Stimulated activated CD8-positive, alpha-beta memory T cell treated with anti-CD3 and anti-CD28 coated beads, Interleukin-15, amount 100 ng/mL, for 4 hours (primary cell): Measurements from ENCODE around the gene PCID2.

Experiments
- DNase-seq, 2 donors: peaks; one replicate each; pipeline ENCODE4 v3.0.0-alpha.2; 2020; ENCODE audit warnings: low read depth in 2 of 2

Gene PCID2

DNA sequence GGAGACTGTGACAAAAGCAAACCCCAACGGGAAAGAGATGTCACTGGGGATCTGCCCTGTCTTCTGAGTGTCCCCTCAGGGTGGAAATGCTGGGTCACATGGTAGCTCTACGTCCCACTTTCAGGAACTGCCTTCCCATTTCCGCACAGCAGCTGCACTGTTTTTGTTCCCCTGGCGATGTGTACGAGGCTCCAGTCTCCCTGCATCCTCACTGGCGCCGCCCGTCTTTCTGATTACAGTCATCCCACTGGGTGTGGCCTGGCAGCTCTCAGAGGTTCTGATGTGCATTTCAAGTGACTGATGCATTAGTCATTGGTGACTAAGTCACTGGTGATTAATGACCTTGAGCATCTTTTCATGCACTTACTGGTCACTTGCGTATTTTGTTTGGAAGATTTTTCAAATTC is 21.2 kb downstream of the PCID2 start:
- DNase-seq: peak in 1 of 2 donors; percentile 48

DNA sequence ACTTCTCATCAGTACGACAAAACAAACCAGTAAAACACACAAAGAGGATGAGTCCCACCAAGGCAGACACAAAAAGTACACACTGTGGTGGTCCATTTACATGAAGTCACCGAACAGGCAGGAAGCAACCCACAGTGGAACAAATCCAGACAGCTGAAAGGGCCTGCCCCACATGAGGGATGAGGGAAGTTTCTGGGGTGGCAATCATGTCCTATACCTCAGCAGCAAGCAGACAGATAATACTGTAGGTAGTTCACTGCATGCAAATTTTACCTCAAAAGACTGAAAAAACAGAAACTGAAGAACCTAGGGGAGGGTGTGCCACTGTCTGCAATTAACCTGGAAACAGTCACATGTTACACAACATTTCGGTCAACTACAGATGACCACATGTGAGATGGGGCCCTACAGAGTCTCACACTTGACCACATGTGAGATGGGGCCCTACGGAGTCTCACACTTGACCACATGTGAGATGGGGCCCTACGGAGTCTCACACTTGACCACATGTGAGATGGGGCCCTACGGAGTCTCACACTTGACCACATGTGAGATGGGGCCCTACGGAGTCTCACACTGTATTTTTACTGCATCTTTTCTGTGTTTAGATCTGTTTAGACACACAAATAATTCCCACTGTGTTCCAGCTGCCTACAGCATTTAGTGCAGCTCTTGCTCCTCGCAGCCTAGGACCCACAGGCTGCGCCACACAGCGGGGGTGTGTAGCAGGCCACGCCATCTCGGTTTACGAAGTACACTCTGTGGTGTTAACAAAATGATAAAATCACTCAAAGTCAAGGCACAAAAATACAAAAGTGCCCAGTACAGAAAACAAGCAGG is 22.2 kb downstream of the PCID2 start:
- DNase-seq: no peak

DNA sequence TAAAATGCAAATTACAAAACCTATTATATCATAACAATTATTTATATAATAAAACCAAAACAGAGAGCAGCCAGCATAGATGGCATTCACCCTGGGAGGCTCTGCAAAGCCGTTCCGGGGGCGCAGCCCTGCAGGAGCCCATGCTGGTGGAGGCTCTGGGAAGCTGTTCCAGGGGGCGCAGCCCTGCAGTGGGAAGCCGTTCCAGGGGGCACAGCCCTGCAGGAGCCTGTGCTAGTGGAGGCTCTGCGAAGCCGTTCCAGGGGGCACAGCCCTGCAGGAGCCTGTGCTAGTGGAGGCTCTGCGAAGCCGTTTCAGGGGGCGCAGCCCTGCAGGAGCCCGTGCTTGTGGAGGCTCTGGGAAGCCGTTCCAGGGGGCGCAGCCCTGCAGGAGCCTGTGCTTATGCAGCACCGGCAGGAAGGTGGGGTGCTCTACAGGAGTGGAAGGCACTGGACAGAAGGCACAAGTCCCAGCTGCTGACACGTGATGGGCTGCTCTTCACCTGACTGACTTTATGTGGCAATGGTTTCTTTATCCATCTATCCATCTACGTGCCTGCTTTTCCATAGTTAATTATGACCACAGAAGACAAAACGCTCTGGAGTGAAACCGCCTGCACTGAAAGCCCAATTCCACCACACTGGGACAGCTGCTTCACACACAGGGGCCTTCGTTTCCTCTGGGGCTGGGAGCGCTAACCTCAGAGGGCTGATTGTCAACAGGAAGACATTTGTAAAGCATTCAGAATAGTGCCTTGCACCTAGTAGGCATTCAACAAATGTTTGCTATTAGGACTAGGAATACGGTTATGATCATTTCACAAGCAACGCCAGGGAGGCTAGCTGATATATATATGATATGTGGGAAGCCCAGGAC is 23.7 kb downstream of the PCID2 start:
- DNase-seq: no peak

DNA sequence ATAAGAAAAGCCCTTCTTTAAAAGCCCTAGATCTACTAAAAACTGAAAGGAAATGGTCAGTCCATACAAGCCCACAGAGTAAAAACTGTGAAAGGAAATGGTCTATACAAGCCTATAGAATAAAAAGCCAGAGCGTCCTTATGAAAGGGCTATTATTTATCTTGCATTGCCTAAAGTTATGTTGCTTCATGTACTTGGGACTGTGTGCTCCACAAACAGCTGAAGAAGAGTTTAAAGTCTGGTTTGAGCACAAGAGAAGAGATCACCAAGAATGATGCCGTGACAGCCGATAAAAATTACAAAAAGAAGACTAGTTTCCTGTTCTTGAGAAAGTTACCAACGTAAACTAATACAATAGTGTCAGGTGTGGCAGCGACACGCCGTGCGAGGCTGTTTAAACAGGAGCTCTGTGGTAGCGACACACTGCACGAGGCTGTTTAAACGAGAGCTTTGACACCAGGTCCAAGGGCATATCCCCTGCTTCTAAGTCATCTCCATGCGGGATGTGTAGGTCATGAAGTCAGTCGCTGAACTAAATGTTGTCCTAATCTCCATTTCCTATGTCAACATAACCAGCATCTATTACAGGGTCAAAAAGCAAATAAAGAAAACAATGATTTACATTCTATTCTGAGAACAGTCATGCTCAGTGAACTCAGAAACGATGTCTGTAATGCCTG is 24.9 kb downstream of the PCID2 start:
- no peak for DNase-seq

DNA sequence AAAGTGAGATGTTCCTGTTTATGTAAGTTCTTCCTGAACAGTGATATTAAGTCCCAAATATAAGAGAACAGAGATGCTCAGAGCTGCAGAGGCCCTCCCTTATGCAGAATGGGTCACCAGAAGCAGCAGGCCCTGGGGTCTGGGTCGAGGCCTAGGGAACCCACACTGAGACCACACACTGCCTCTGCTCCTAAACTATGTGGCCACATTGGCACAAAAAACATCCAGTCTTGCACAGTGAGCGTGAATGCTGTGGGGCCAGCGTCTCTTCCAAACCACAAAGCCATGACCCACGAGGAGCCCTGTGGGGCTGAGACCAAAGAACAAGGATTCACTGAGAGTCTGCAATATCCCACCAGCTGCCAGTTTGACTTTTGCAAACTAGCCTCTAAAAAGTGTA is 26.4 kb downstream of the PCID2 start:
- no peak for DNase-seq

DNA sequence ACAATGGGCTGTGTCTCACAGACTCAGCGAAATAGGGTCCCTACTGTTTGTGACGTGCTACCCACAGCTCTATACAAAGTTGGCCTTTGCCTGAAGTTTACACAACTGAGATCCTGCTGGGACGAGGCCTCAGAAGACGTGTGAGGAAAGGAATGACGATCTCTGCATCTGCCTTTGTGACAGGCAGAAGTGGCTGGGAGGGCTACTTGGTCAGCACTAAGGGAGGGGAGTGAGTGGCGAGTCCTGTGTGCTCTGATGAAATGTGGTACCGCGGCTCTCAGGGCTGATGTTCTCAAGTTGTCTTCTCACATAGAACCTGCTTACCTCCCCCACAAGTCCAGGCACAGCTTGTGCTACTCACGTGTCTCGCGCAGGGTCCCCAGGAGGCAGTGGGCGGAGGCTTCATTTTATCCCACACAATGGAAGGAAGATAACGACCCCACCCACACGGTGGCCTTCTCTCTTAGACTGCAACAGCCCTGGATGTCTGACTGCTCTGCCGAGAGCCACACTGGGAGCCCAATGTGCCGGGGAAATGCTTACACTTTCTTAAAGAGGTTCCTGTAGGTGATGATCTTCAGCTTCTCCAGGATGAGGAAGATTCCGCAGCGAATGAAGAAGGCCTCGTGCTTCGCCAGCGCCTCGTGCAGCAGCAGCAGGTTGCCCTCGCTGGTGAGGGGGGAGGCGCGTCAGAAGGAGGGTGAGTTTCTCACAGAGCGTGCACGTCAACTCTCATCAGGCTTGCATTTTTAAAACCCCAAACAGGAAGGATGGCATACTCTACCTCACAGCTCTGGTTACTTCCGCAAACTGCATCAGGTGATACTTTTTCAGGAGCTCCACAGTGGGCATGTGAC is 28.9 kb downstream of the PCID2 start:
- DNase-seq: no peak

DNA sequence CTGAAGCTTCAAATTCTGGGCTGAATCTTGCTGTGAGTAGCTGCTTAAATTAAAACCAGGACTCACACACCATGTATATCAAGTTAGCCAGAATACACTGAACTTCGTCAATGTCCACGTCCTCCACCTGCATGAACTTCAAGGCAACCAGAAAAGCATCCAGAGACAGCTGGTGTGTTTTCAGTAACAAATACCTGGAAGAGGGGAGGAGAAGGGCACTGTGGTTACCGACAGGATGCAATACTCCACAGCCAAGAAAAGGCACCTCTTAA is 29.6 kb downstream of the PCID2 start:
- DNase-seq: no peak

DNA sequence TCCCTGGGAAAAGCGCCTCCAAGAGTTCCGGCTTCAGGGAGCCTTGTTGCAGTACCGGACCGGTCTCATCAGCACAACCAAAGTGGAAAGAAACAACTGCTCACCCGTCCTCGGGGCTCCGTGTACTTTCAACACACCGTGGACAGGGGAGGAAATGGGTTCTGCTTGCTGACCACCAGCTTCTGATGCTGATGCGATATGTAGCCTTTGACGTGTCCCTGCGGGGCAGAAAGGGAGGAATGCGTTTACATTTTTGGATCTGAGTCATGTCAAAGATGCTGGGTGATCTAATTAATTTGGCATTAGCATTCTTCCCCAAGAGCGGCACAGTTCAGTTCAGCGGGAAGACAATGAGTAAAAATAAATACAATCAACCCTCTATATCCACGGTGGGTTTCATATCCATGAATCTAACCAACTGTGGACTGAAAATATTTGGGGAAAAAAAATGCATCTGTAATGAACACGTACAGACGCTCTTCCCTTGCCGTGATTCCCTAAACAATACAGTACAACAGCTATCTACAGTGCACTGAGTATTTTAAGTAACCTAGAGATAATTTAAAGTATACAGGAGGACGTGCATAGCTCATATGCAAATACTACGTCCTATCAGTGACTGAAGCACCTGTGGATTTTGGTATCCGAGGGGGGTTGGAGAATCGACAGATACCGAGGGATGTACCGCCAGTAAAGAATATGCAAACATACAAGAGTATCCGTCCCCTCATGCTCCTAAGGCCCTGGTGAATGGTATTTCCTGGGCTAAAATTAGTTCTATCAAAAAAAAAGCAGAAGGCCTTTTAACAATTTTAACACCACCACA is 30.2 kb downstream of the PCID2 start:
- no peak for DNase-seq

DNA sequence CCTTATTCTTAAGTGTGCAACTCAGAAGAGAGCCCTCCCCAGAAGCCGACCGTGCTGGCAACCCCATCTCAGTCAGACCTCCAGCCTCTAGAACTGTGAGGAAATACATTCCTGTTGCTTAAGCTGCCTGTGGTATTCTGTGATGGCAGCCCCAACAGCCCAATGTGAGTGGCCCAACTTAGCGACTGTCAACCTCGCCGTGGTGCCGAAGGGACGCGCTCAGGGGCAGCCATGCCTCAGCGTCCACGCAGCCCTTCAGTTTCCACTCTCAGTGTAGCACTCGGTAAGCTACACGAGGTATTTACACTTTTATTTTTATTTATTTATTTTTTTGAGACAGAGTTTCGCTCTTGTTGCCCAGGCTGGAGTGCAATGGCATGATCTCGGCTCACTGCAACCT is 31.6 kb downstream of the PCID2 start:
- DNase-seq: no peak

DNA sequence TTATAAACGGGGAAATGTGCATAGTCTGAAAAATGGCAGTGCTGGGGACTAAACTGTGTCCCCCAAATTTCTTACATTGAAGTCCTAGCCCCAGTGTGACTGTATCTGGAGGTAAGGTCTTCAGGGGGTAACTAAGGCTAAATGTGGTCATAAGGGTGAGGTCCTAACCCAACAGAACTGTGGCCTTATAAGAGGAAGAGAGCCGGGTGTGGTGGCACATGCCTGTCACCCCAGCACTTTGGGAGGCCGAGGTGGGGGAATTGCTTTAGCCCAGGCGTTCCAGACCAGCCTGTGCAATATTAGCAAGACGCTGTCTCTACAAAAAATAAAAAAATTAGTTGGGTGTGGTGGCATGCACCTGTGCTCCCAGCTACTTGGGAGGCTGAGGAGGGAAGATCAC is 32.2 kb downstream of the PCID2 start:
- peak; percentile 51 to 61 for DNase-seq

DNA sequence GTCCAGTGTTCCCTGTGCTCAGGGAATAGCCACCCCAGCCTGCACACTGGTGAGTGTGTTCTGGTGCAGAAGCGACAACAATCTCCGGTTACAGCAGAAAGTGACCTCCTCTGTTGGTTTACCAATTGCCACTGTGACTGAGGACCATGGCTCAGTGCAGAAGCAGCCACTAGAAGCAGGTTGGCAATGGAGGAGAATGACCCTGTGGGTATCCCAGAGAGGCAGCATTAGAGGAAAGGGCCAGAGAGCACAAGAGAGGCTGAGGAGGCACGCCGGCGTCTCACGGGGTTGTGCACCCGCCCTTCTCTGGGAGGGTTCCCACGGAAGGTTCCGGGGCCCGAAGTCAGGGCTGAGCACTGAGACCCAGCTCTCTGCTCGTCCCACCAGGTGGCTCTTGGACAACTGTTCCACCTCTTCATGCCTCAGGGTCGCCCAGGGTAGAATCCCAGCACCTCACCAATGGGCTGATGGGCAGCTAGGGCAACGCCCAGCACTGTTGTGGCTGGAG is 36.0 kb downstream of the PCID2 start:
- DNase-seq: no peak

DNA sequence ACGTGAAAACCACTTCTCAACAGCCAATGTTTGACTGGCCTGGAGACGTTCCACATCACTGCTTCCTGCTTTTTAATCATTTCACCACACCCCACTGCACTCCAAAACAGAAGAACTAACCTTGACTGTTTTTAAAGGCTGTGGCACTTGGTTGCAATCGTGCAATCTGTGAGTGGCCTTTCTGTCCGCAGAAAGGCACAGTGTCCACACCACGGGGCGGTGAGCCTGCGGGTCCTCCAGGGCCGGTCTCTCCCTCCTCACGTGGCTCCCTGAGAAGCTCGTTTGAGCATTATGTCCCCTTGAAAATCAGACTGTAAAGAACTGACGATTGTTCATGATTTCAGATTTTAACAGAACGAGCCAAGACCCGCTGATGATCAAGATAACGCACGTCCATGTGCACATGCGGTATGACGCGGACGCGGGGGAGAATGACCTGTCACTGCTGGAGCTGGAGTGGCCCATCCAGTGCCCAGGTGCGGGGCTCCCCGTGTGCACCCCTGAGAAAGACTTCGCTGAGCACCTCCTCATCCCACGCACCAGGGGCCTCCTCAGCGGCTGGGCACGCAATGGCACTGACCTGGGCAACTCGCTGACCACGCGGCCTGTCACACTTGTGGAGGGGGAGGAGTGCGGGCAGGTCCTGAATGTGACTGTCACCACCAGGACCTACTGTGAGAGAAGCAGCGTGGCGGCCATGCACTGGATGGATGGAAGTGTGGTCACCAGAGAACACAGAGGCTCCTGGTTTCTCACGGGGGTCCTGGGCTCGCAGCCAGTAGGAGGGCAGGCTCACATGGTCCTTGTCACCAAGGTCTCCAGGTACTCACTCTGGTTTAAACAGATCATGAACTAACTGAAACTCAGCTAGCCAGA is 37.0 kb downstream of the PCID2 start:
- no peak for DNase-seq

DNA sequence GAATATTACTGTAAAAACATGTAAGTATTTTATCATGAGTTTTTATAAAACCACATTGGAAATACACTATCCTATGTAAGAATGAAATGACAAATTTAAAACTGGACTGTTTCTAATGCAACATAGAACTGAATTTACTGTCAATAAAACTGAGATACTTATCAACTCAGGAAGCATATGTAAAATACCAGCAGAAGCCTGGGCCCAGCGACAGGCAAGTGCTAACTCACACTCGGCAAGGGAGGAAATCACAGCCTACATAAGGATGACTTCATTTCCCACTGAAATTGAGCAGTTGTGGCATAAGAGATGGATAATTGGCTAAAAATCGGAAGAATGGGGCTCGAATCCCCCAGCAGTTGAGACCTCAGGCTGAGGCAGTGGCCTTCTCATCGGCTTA is 38.0 kb downstream of the PCID2 start:
- DNase-seq: no peak

DNA sequence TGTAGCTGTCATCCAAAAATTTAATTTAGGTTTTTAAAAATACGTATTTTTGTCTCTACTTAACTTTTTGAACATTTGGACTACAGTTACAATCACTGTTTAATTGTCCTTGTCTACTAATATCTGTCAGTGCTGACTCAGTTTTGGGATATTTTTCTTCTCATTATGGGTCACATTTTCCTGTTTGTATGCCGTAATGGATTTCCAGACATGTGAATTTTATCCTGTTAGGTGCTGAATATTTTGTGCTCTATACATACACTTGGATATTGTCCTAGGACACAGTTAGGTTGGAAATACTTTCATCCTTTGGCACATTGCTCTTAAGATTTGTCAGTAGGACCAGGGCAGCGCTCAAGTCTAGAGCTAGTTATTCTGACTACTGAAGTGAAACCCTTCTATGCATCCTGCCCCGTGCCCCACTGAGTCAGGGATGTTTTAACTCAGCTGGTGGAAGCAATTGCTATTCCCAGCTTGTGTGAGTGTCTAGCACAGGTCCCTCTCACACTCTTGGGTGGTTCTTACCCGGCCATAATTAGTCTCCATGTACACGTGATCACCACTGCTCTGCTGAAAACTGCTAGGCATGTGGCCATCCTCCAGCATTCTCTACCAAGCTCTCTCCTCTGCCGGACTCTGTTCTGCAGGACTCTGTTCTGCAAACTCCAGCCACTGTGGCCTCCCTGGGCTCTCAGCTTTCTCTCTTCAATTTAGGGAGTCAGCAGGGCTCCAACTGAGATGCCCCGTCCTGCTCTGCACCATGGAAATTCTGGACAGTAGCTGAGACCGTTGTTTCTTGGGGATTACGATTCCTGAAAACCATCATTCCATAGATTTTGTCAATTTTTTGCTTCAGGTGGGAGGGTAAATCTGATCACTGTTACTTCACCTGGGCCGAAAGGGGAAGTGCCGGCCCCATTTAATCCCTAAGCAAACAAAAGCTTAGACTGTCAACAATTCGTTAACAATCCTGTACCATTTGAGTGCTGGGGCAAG is 38.9 kb downstream of the PCID2 start:
- no peak for DNase-seq

DNA sequence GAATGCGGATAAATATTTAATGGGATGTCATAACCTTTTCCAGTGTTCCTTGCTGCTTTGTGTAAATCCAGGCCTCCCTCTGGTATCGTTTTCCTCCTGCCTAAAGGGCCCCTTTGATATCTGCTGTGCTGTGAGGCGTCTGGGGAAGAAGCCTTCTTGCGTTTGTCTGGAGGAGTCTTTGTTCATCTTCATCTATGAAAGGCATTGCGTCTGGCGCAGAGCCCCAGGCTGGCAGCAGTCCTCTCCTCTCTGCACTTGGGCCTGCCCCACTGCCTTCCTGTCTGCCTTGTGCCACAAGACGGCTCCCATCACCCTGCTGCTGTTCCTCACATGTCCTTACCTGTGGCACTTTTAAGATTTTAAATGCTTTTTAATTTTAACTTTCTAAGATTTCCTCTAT is 40.3 kb downstream of the PCID2 start:
- no peak for DNase-seq

DNA sequence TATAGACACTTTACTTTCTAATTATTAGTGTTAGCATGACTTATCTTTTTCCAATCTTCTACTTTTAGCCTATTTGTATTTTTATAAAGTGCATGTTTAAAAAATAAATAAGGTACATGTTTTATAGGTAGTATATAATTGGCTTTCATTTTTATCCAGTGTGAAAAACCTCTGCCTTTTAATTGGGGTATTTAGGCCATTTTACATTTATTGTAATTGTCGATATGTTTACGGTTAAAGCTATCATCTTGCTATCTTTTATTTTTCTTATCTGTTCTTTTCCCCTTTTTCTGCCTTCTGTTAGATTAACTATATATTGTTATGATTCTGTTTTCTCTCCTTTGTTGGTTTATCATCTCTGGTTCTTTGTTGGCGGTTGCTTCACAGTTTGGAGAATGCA is 40.9 kb downstream of the PCID2 start:
- DNase-seq: no peak

DNA sequence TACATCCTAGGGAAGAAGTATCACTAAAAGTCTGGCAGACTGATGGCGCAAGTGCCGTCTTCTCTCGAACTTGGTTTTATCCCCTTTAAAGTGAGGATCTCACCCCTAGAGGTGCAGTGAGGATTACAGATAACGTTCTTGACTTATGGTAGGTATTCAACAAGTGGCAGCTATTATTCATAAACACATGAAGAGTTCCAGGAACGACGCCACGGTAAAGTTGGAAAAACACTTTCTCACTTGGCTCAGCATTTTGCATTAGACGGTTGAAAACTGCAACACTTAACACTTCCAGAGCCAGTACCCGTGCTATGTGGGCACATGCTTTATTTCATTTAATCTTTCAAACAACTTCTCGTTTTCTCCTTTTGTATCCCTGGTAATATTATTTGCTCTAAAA is 41.3 kb downstream of the PCID2 start:
- DNase-seq: no peak

DNA sequence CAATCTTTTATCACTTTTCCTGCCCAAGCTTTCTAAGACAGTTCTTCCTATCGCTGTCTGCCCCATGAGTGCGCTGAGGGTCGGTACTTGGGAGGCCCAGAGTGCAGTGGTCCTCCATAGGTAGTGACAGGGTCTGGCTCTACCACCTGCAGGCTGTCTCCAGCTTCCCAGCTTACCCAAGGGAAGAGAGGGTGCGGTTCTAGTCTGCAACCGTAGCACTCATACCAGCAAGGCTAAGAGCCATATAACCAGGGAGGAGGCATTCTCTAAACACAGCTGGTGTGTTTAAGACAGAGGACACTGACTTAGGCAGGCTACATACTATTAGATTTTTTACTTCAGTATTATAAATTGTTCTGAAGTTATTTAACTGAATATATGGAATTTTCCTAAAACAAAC is 41.8 kb downstream of the PCID2 start:
- no peak for DNase-seq
